ENCODE results near the gene CELF4. TPM values are rescaled to one million over a fixed set of nuclear protein-coding genes. Genes with fewer than 3 reads are reported as not detected.

Gene CELF4
- total RNA-seq, 1 donor from 2014 or later = 0.22 TPM

DNA sequence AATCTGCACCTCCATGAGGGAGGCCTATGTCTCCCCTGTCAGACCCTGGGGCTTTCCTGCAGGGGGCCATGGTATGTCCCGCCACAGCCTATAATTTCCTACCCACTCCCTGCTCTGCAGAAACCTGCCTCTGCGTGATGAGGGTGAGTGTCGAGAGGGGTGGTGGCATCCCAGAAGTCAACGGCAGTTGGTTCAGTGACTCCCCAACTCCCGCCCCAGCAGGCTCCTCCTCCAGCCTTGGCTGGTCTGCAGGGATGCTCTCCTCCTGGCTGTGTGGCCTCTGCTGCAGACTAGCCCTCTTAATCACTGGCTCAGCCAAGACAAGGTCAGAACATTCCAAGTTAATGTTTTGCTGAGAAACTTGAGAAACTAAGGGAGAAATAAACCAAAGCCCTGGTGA, 13.3 kb downstream of the CELF4 start:
- no peaks in the 10 kb centered on the region for H3K9me3 Mint-ChIP-seq (ENCODE audit: low read depth)
- H3K4me3 Mint-ChIP-seq (ENCODE audit: unreplicated experiment) = no peak overlapping the region
- no peaks in the 10 kb centered on the region for H3K4me1 Mint-ChIP-seq (ENCODE audit: low read depth)
- no peak for DNase-seq (ENCODE audit: low spot score)
- H3K27ac Mint-ChIP-seq (ENCODE audit: unreplicated experiment) = no peak overlapping the region
- peaks cover 66% of the 10 kb centered on the region for H3K27me3 Mint-ChIP-seq (ENCODE audit: low read depth)
- no peaks in the 10 kb centered on the region for H3K36me3 Mint-ChIP-seq (ENCODE audit: low read depth)
- TF ChIP-seq, protein P1, sequence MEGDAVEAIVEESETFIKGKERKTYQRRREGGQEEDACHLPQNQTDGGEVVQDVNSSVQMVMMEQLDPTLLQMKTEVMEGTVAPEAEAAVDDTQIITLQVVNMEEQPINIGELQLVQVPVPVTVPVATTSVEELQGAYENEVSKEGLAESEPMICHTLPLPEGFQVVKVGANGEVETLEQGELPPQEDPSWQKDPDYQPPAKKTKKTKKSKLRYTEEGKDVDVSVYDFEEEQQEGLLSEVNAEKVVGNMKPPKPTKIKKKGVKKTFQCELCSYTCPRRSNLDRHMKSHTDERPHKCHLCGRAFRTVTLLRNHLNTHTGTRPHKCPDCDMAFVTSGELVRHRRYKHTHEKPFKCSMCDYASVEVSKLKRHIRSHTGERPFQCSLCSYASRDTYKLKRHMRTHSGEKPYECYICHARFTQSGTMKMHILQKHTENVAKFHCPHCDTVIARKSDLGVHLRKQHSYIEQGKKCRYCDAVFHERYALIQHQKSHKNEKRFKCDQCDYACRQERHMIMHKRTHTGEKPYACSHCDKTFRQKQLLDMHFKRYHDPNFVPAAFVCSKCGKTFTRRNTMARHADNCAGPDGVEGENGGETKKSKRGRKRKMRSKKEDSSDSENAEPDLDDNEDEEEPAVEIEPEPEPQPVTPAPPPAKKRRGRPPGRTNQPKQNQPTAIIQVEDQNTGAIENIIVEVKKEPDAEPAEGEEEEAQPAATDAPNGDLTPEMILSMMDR (IDR thresholded peaks at IDR 0.05) = no peak

DNA sequence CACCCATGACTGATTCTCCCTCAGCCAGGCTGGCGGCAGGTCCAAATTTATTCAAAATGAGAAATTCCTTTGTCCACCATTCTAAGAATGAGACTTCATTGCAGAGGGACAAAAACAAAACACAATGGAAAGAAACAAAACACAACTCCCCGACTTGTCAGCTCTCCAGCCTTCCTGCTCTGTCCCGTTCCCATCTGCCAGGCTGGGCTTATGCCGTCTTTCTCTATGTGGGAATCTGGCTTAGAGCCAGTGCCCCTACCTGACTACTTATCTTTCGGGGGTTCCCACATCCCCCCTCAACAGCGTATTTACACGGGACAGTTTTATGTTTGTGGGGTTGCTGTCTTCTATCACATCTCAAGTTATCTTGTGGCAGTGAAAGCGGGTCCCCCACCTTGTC, 13.8 kb downstream of the CELF4 start:
- Mint-ChIP-seq H3K36me3 (ENCODE audit: low read depth) (no peaks in the 10 kb centered on the region), H3K27me3 (ENCODE audit: low read depth) (peaks cover 64% of the 10 kb centered on the region), H3K4me3 (ENCODE audit: unreplicated experiment) (no peak overlapping the region), H3K27ac (ENCODE audit: unreplicated experiment) (no peak overlapping the region), H3K9me3 (ENCODE audit: low read depth) (no peaks in the 10 kb centered on the region), H3K4me1 (ENCODE audit: low read depth) (no peaks in the 10 kb centered on the region)
- no peak for DNase-seq (ENCODE audit: low spot score)
- TF ChIP-seq, protein P1 (IDR thresholded peaks at IDR 0.05) = no peak

DNA sequence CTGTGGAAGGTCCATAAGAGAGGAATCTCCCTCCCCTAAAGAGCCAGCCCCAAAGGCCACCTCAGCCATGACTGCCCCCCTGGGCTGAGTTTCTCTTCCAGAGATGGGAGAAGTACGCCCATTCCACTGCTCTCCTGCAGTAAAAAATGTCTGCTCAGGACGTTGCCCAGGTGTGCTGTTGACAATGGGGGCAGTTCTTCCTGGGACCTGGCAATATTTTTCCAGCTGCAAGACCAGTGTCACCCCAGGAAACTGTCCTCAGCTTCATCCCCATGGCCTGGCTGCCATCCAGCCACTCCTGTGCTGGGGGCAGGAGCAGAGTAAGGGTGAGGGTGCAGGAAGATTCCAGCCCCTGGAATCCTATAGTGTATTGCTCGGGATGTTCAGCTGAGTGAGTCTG, 14.3 kb downstream of the CELF4 start:
- peaks cover 67% of the 10 kb centered on the region for H3K27me3 Mint-ChIP-seq (ENCODE audit: low read depth)
- H3K9me3 Mint-ChIP-seq (ENCODE audit: low read depth) = no peaks in the 10 kb centered on the region
- TF ChIP-seq, protein P1 (IDR thresholded peaks at IDR 0.05) = no peak
- H3K27ac Mint-ChIP-seq (ENCODE audit: unreplicated experiment) = no peak overlapping the region
- DNase-seq (ENCODE audit: low spot score) = no peak
- H3K4me1 Mint-ChIP-seq (ENCODE audit: low read depth) = no peaks in the 10 kb centered on the region
- H3K36me3 Mint-ChIP-seq (ENCODE audit: low read depth) = no peaks in the 10 kb centered on the region
- no peak overlapping the region for H3K4me3 Mint-ChIP-seq (ENCODE audit: unreplicated experiment)

DNA sequence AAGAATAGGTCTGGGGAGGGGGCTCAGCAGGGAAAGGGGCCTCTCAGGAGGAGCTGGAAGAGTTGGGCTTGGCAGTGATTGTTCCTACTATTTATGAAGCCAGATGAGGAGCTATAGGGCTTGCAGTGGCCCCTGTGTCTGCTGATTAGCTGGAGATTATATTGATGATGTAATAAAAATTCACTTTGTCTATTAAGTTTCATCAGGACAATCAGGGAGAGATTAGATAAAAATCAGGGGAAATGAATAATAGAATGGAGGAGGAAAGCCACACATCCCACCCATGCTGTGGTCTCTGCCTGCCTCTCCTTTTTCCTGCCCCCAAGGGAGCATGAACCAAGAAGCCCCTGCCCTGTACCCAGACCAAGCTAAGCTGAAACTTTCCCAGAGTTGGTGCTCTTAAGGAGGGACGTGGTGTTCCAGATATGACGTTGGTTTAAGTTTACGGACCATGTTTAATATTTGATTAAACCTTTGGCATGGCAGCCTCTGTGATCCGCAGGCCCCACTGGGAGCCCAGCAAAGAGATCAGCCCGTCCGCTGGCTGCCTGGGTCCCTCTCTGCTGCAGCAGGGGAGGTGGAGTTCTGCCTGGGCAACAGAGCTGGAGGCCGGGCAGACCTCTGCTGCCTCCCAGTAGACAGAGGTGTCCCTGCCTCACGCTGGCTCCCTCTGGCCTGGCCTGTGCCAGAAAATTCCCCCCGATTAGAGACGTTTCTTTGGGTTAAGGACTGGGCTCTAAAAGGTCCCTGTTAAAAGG, 15.3 kb downstream of the CELF4 start:
- Mint-ChIP-seq H3K9me3 (ENCODE audit: low read depth) (no peaks in the 10 kb centered on the region), H3K4me3 (ENCODE audit: unreplicated experiment) (no peak overlapping the region), H3K36me3 (ENCODE audit: low read depth) (no peaks in the 10 kb centered on the region), H3K4me1 (ENCODE audit: low read depth) (no peaks in the 10 kb centered on the region), H3K27ac (ENCODE audit: unreplicated experiment) (no peak overlapping the region), H3K27me3 (ENCODE audit: low read depth) (peaks cover 66% of the 10 kb centered on the region)
- TF ChIP-seq, protein P1 (IDR thresholded peaks at IDR 0.05) = no peak
- no peak for DNase-seq (ENCODE audit: low spot score)

DNA sequence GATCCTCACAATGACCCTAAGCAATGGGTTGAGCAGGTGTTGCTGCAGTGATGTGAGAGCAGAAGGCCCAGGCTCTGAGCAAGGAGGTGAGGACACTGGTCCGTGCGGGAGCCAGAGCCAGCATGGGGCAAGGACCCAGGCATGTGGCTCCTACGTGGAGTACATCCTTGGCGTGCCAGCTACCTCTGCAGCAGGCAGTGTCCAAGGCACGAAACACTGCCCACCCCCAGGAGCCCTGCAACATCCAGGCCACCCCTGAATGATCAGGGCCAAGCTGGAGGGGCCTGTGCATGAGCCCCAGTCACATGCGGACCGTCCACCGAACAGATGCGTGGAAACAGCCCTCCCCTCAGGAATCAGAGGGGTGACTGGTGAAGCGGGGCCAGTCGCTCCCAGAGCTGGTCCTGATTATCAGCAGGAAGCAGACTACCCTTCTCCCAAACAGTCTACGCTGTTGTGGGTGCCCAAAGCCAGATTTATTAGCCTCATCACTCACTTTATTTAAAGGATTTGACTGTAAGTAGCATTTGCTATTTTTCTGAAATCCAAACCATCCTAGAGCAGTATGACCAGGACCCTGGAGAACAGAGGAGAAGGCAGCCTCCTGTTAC, 16.8 kb downstream of the CELF4 start:
- no peak for DNase-seq (ENCODE audit: low spot score)
- Mint-ChIP-seq H3K27me3 (ENCODE audit: low read depth) (peaks cover 64% of the 10 kb centered on the region), H3K36me3 (ENCODE audit: low read depth) (no peaks in the 10 kb centered on the region), H3K4me3 (ENCODE audit: unreplicated experiment) (no peak overlapping the region), H3K27ac (ENCODE audit: unreplicated experiment) (no peak overlapping the region), H3K4me1 (ENCODE audit: low read depth) (no peaks in the 10 kb centered on the region), H3K9me3 (ENCODE audit: low read depth) (no peaks in the 10 kb centered on the region)
- TF ChIP-seq, protein P1 (IDR thresholded peaks at IDR 0.05) = no peak

All from chondrocyte (in vitro differentiated cells).